K562 (cell line): ENCODE measurements around the gene KBTBD13. TPM values are rescaled to one million over a fixed set of nuclear protein-coding genes. Genes with fewer than 3 reads are reported as not detected.

ENCODE experiments used
- BRD4 ChIP-seq: fragments of 200-600 bp; sonication (generic); IDR thresholded peaks from 2 replicates; pipeline ENCODE4 v1.6.1; 2017; ENCODE audit warnings: inconsistent platforms
- EGR1 ChIP-seq: fragments of 450-650 bp; conservative IDR thresholded peaks from 2 replicates; pipeline ENCODE4 v1.6.1; 2017; ENCODE audit warnings: mild to moderate bottlenecking
- HNRNPK ChIP-seq: fragments of 200-400 bp; formaldehyde crosslinking; IDR thresholded peaks from one replicate; pipeline ENCODE4 v1.6.1; 2018; ENCODE audit warnings: mild to moderate bottlenecking, low read depth, low read length; ENCODE audit not compliant: poor library complexity, severe bottlenecking
- NR2C2 ChIP-seq, 2 experiments: fragments of 200-800 bp in 1 of 2; sonication (Bioruptor generic) in 1 of 2; sonication (generic) in 1 of 2; formaldehyde crosslinking in 1 of 2; IDR thresholded peaks; 2 replicates each; pipeline versions ENCODE4 v1.6.1 to v1.8.0; 2016 to 2022; ENCODE audit warnings: mild to moderate bottlenecking in 1 of 2, missing compliant biosample characterization in 1 of 2, missing genetic modification characterization in 1 of 2, missing genetic modification reagents in 1 of 2
- POLR2G ChIP-seq: fragments of 200-400 bp; formaldehyde crosslinking; IDR thresholded peaks from 2 replicates; pipeline ENCODE4 v1.6.1; 2017; ENCODE audit warnings: low read depth, mild to moderate bottlenecking, antibody characterized with exemption, low read length, moderate library complexity
- PTTG1 ChIP-seq: fragments of 450-650 bp; IDR thresholded peaks from 2 replicates; pipeline ENCODE4 v1.6.1; 2016; ENCODE audit warnings: low read depth, mild to moderate bottlenecking, missing genetic modification characterization, missing compliant biosample characterization
- RBBP5 ChIP-seq: fragments of 200-600 bp; sonication (generic); IDR thresholded peaks from 2 replicates; pipeline ENCODE4 v1.6.1; 2012; ENCODE audit warnings: borderline replicate concordance, mild to moderate bottlenecking, low read length, control low read depth, inconsistent platforms; ENCODE audit not compliant: insufficient read depth, poor library complexity, severe bottlenecking
- REST ChIP-seq, 2 experiments: fragments of 450-650 bp; formaldehyde crosslinking in 1 of 2; IDR thresholded peaks; 2 replicates each; pipeline versions ENCODE4 v1.4.0 to v1.6.1; 2014 to 2020; ENCODE audit warnings: mild to moderate bottlenecking in 2 of 2, borderline replicate concordance in 1 of 2, low read depth in 1 of 2
- TBP ChIP-seq: optimal IDR thresholded peaks from 2 replicates; pipeline ENCODE3; 2011; ENCODE audit warnings: low read depth, low read length, improper control_type of control experiment
- ZKSCAN1 ChIP-seq: fragments of 150-350 bp; IDR thresholded peaks from 2 replicates; pipeline ENCODE4 v1.6.1; 2016; ENCODE audit warnings: low read depth, low read length
- ZNF282 ChIP-seq: sonication (generic); formaldehyde crosslinking; IDR thresholded peaks from 2 replicates; pipeline ENCODE4 v1.8.1; 2023; ENCODE audit warnings: missing genetic modification reagents
- polyA plus RNA-seq, 8 experiments: library from polyadenylated mRNA; depleted of rRNA in 4 of 8; stranded (reverse) in 5 of 8; unstranded in 3 of 8; fragments of >200 nt; fragmentation: Nextera tagmentation in 2 of 8; fragmentation: Illumina TruSeq in 1 of 8; extraction: Ambion mirVana in 2 of 8; extraction: Trizol in 1 of 8; gene quantifications; 2 replicates each; pipeline versions ENCODE4 v1.2.1 to v1.2.3, GENCODE V29; 2011 to 2014; ENCODE audit warnings: inconsistent platforms in 1 of 8, missing spikeins in 1 of 8
- total RNA-seq, 7 experiments: library from RNA; depleted of rRNA in 6 of 7; stranded (reverse); fragments of >200 nt in 6 of 7; fragmentation: Illumina TruSeq in 2 of 7; extraction: Trizol in 2 of 7; gene quantifications; 2 replicates each; pipeline versions ENCODE4 v1.2.1 to v1.2.3, GENCODE V29; 2011 to 2021; ENCODE audit warnings: low replicate concordance in 1 of 7
- TF ChIP-seq, protein P1 (sequence below), 2 experiments: IDR thresholded peaks; 2 replicates each; pipeline ENCODE4 v1.6.1; 2011; ENCODE audit warnings: borderline replicate concordance in 1 of 2, control low read depth in 1 of 2, low read depth in 1 of 2, low read length in 1 of 2, mild to moderate bottlenecking in 1 of 2, mixed read lengths in 1 of 2, moderate library complexity in 1 of 2; ENCODE audit not compliant: insufficient read depth in 1 of 2, insufficient read length in 1 of 2, poor library complexity in 1 of 2, severe bottlenecking in 1 of 2; ENCODE audit errors: extremely low read depth in 1 of 2
- TF ChIP-seq, protein P2 (sequence below): fragments of 250-450 bp; sonication (Bioruptor Pico); IDR thresholded peaks from 2 replicates; pipeline ENCODE4 v1.8.0; 2021; ENCODE audit warnings: moderate library complexity, mild to moderate bottlenecking, inconsistent platforms

The KBTBD13 gene
- total and polyA plus RNA-seq, 9 of the 15 experiments (the other 6 are each of a cell fraction or from before 2014, with no cell fraction given) = 0.07 to 0.13 (median 0.10) TPM; not detected in 3

- no peak for TF ChIP-seq NR2C2 (CRISPR knock-in tag; IDR thresholded peaks at IDR 0.05)
- no peak for TF ChIP-seq NR2C2 (tag; IDR thresholded peaks at IDR 0.05)
- peak; percentile 91 for TF ChIP-seq POLR2G
- TF ChIP-seq RBBP5 = peak; percentile 88
- TF ChIP-seq PTTG1 (tag) = no peak
- TF ChIP-seq ZNF282 (CRISPR knock-in tag) = no peak
- TF ChIP-seq, protein P1, sequence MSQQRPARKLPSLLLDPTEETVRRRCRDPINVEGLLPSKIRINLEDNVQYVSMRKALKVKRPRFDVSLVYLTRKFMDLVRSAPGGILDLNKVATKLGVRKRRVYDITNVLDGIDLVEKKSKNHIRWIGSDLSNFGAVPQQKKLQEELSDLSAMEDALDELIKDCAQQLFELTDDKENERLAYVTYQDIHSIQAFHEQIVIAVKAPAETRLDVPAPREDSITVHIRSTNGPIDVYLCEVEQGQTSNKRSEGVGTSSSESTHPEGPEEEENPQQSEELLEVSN (IDR thresholded peaks at IDR 0.05; ENCODE audit: borderline replicate concordance in 1 of 2, extremely low read depth in 1 of 2, insufficient read depth in 1 of 2, insufficient read length in 1 of 2, low read depth in 1 of 2, low read length in 1 of 2, poor library complexity in 1 of 2, severe bottlenecking in 1 of 2) = peak in 1 of 2 experiments; percentile 28
- TF ChIP-seq EGR1 = peak; percentile 49
- no peak for TF ChIP-seq ZKSCAN1
- TF ChIP-seq, protein P2, sequence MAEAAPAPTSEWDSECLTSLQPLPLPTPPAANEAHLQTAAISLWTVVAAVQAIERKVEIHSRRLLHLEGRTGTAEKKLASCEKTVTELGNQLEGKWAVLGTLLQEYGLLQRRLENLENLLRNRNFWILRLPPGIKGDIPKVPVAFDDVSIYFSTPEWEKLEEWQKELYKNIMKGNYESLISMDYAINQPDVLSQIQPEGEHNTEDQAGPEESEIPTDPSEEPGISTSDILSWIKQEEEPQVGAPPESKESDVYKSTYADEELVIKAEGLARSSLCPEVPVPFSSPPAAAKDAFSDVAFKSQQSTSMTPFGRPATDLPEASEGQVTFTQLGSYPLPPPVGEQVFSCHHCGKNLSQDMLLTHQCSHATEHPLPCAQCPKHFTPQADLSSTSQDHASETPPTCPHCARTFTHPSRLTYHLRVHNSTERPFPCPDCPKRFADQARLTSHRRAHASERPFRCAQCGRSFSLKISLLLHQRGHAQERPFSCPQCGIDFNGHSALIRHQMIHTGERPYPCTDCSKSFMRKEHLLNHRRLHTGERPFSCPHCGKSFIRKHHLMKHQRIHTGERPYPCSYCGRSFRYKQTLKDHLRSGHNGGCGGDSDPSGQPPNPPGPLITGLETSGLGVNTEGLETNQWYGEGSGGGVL (CRISPR knock-in tag) = no peak
- no peak for TF ChIP-seq BRD4
- peak; percentile 60 for TF ChIP-seq TBP
- TF ChIP-seq HNRNPK = no peak
- no peak for TF ChIP-seq REST (IDR thresholded peaks at IDR 0.05; ENCODE audit: borderline replicate concordance)
- TF ChIP-seq REST (CRISPR knock-in tag; IDR thresholded peaks at IDR 0.05; ENCODE audit: low read depth) = peak; percentile 59; the same call in 1 of the 2 replicates
Measured at GRCh38 chr15:65028921-65029735, 47.4 kb upstream of the KBTBD13 start, which contains the start of gene MTFMT (continued).
